ENCODE data around the gene GBP4.
A peak's percentile ranks its signal among the peaks of the same experiment; 100 is the strongest.

The GBP4 gene

DNA sequence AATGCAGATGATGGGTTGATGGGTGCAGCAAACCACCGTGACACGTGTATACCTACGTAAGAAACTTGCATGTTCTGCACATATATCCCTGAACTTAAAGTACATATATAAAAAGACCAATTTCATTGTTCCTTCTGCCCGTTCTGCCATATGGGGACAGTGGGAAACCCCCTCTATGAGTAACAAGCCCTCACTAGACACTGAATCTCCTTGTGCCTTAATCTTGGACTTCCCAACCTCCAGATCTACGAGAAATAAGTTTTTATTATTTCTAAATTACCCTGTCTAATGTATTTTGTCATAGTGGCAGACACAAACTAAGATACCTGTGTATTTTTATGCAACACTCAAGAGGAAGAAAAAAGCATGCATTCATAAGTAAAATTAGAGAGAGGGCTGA is 32.9 kb downstream of the GBP4 start:
- no peak overlapping the region for H3K4me3 ChIP-seq (ENCODE audit: control insufficient read depth, low read depth, low read length)
- TF ChIP-seq, protein P1, sequence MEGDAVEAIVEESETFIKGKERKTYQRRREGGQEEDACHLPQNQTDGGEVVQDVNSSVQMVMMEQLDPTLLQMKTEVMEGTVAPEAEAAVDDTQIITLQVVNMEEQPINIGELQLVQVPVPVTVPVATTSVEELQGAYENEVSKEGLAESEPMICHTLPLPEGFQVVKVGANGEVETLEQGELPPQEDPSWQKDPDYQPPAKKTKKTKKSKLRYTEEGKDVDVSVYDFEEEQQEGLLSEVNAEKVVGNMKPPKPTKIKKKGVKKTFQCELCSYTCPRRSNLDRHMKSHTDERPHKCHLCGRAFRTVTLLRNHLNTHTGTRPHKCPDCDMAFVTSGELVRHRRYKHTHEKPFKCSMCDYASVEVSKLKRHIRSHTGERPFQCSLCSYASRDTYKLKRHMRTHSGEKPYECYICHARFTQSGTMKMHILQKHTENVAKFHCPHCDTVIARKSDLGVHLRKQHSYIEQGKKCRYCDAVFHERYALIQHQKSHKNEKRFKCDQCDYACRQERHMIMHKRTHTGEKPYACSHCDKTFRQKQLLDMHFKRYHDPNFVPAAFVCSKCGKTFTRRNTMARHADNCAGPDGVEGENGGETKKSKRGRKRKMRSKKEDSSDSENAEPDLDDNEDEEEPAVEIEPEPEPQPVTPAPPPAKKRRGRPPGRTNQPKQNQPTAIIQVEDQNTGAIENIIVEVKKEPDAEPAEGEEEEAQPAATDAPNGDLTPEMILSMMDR (conservative IDR thresholded peaks at IDR 0.05; ENCODE audit: control insufficient read depth, insufficient read depth, low read depth, low read length), result no peak
- no peak for DNase-seq (ENCODE audit: low read depth)

DNA sequence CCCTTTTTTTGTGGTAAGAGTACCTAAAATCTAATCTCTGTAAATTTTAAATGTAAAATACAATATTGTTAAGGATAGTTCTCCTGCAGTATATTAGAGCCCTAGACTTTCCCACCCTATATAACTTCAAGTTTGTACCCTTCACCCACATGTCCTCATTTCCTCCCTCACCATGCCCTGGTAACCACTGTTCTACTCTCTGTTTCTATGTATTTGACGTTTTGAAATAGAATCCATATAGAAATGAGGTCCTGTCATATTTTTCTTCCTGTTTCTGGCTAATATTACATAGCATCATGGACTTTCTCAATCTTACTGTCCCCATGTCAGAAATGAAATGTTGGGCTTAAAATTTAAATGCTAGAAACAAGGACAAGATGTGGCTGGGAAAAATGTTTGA is 47.7 kb downstream of the GBP4 start:
- TF ChIP-seq, protein P1 (conservative IDR thresholded peaks at IDR 0.05; ENCODE audit: control insufficient read depth, insufficient read depth, low read depth, low read length), result no peak

DNA sequence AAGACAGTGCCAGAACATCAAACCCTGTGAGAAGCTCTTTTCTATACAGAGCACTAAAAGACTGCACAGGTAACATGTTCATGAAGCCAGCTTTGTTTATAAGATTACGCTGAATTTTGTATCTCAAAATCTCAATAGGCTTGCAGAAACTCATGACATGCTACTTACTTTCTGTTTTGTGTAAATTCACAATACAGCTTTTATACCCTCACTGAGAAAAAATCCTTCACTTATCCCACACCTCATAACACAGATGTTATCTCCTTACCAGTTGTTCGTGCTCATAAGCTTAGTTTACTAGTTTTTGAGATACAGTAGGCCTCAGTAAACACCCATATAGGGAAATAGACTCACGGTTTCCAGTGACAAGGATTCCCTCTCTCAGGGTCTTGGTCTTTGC is 48.8 kb downstream of the GBP4 start:
- no peak overlapping the region for H3K4me3 ChIP-seq (ENCODE audit: control insufficient read depth, low read depth, low read length)
- no peak for DNase-seq (ENCODE audit: low read depth)
- TF ChIP-seq, protein P1 (conservative IDR thresholded peaks at IDR 0.05; ENCODE audit: control insufficient read depth, insufficient read depth, low read depth, low read length), result no peak

More for the DNA sequence above, 47.7 kb downstream of the GBP4 start:
- no peak overlapping the region for H3K4me3 ChIP-seq (ENCODE audit: control insufficient read depth, low read depth, low read length)
- DNase-seq (ENCODE audit: low read depth), result no peak

DNA sequence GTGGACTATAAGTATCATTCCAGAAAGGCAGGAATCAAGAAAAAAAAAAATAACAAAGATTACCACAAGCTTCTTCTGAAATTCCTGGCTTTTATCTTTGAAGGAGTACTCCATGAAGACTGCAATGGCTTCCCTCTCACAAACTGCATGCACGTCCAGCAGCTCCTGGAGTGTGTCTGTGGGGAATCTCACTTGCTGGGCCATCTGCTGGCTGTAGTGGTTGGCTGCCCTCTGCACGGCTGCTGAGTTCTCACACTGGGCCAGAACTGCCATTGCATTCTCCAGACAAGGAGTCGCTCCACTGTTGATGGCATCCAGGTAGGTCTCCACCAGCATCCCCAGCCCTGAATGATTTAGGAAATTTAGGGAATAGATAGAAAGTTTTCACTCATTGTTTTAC is 49.5 kb downstream of the GBP4 start:
- DNase-seq (ENCODE audit: low read depth), result peak; percentile 36
- H3K4me3 ChIP-seq (ENCODE audit: control insufficient read depth, low read depth, low read length), result no peak overlapping the region
- TF ChIP-seq, protein P1 (conservative IDR thresholded peaks at IDR 0.05; ENCODE audit: control insufficient read depth, insufficient read depth, low read depth, low read length), result peak; percentile 30

DNA sequence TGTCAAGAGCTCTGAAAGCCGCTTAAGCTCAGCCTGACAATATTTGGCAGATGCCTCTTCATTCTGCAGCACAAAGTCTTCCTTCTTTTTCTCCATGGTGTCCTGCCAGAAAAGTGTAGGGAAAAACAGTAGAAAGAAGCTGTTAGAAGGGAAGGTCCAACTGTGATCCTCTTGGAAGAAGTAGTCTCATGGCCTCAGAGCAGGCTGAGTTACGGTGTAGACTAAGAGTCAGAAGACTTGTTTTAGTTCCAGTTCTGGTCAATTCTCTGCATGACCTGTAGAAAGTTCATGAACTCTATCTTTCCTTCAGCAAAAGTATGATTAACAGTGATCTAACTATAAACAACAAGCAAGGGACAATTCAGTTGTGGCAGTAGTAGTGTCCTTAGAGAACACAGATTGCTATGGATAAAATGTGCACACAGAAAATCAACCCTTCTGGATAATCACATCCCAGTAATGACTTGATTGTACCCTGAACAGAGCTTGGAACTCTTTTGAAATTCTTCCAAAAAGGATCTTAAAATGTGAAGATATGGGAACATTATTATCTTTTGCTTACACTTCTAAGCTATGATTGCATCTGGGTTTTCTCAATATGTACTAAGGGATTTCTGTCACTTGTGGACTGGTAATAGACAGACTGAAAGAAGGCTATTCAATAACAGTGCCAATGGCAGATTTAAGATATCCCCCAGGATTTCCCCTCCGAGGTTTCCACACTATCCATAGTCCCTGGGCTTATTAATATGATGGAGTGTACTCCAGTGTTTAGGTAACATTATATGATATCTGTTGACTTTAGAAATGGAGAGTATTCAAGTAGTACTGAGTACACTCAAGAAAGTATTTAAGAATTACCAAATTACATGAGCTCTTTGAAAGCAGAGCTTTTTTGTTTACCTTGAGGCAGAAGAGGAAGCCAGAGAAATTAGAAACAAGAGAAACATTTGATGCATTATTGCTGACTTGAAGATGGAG is 50.8 kb downstream of the GBP4 start:
- H3K4me3 ChIP-seq (ENCODE audit: control insufficient read depth, low read depth, low read length), result no peak overlapping the region
- TF ChIP-seq, protein P1 (conservative IDR thresholded peaks at IDR 0.05; ENCODE audit: control insufficient read depth, insufficient read depth, low read depth, low read length), result no peak
- DNase-seq (ENCODE audit: low read depth), result no peak

DNA sequence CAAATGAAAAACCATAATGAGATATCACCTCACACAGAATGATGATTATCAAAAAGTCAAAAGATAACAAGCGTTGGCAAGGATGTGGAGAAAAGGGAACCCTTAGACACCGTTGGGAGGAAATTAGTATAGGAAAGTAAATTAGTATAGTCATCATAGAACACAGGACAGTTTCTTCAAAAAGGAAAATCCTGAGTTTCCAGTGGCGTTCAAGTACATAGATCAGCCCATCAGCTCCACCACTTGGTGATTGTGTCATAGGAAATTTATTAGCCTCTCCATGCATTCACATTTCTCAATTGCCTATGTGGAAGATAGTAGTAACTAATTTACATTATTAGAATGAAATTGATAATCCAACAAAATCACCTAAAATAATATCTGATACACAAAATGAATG is 52.0 kb downstream of the GBP4 start:
- TF ChIP-seq, protein P1 (conservative IDR thresholded peaks at IDR 0.05; ENCODE audit: control insufficient read depth, insufficient read depth, low read depth, low read length), result no peak
- DNase-seq (ENCODE audit: low read depth), result no peak
- H3K4me3 ChIP-seq (ENCODE audit: control insufficient read depth, low read depth, low read length), result no peak overlapping the region
